Epithelial cell of proximal tubule (primary cell): ENCODE measurements around the gene MC4R. TPM values are rescaled to one million over a fixed set of nuclear protein-coding genes. Genes with fewer than 3 reads are reported as not detected.

Source experiments
- DNase-seq: peaks from one replicate; pipeline ENCODE4 v3.0.0-alpha.2; 2011; ENCODE audit warnings: low read depth
- H3K4me3 ChIP-seq: 2 replicates; pipeline ENCODE4 v1.5.1; 2011; ENCODE audit warnings: low read depth, mild to moderate bottlenecking, low read length
- CTCF ChIP-seq: conservative IDR thresholded peaks from 2 replicates; pipeline ENCODE4 v1.5.1; 2012; ENCODE audit warnings: low read depth, mild to moderate bottlenecking, low read length
- total RNA-seq: library from RNA; depleted of rRNA; stranded (reverse); fragments of >200 nt; gene quantifications from 2 replicates; pipeline ENCODE4 v1.2.3, GENCODE V29; 2015

The MC4R gene
- total RNA-seq, 1 donor from 2014 or later: not detected

GRCh38 chr18:60377778-60378469, 5.3 kb upstream of the MC4R start:
- no peak for TF ChIP-seq CTCF
- no peak overlapping the region for H3K4me3 ChIP-seq
- DNase-seq: no peak

GRCh38 chr18:60372132-60372531, 443 bp downstream of the MC4R start:
- peak overlapping the region; percentile 31 for H3K4me3 ChIP-seq
- no peak for DNase-seq
- no peak for TF ChIP-seq CTCF

- H3K4me3 ChIP-seq: no peak overlapping the region
- no peak for TF ChIP-seq CTCF
- no peak for DNase-seq
These were observed 14.1 kb downstream of the MC4R start for GRCh38 chr18:60358516-60358915.

GRCh38 chr18:60350941-60351340, 21.6 kb downstream of the MC4R start:
- no peak overlapping the region for H3K4me3 ChIP-seq
- no peak for TF ChIP-seq CTCF
- DNase-seq: no peak

GRCh38 chr18:60350150-60350549, 22.4 kb downstream of the MC4R start:
- DNase-seq: no peak
- no peak for TF ChIP-seq CTCF
- H3K4me3 ChIP-seq: no peak overlapping the region

GRCh38 chr18:60347526-60348045, 25.0 kb downstream of the MC4R start:
- DNase-seq: peak; percentile 50
- no peak overlapping the region for H3K4me3 ChIP-seq
- no peak for TF ChIP-seq CTCF

GRCh38 chr18:60339018-60339417, 33.6 kb downstream of the MC4R start:
- H3K4me3 ChIP-seq: no peak overlapping the region
- no peak for DNase-seq
- no peak for TF ChIP-seq CTCF
